ENCODE data around the gene GPR132. TPM values are rescaled to one million over a fixed set of nuclear protein-coding genes. Genes with fewer than 3 reads are reported as not detected.

GPR132 gene
- polyA plus RNA-seq, 1 donor from 2014 or later = not detected

GRCh38 chr14:105067140-105067968 lies 2.1 kb upstream of the GPR132 start:
- Histone ChIP-seq H3K9me3 (ENCODE audit: low read length) (no peaks in the 10 kb centered on the region), H2AFZ (ENCODE audit: low read depth, low read length) (no peak overlapping the region), H3K79me2 (replicated peaks; ENCODE audit: insufficient read depth, low read length) (no peaks in the 10 kb centered on the region), H3K4me2 (ENCODE audit: low read length) (no peak overlapping the region), H3K27ac (ENCODE audit: low read length) (no peak overlapping the region), H3K4me3 (ENCODE audit: low read length) (no peak overlapping the region), H3K27me3 (ENCODE audit: insufficient read depth, low read depth, low read length) (no peaks in the 10 kb centered on the region), H3K9me2 (ENCODE audit: insufficient read depth, low read length) (no peaks in the 10 kb centered on the region), H3K36me3 (ENCODE audit: insufficient read depth, low read length) (no peaks in the 10 kb centered on the region), H3K9ac (ENCODE audit: low read length) (no peak overlapping the region), H3F3A (ENCODE audit: insufficient read depth, low read length, poor library complexity, severe bottlenecking) (no peaks in the 10 kb centered on the region), H4K20me1 (ENCODE audit: insufficient read depth) (no peaks in the 10 kb centered on the region)
- TF ChIP-seq RAD21 (conservative IDR thresholded peaks at IDR 0.05) (no peak), REST (IDR thresholded peaks at IDR 0.05; ENCODE audit: borderline replicate concordance) (no peak)

GRCh38 chr14:105066240-105067071 lies 1.2 kb upstream of the GPR132 start:
- no peaks in the 10 kb centered on the region for H3F3A ChIP-seq (ENCODE audit: insufficient read depth, low read length, poor library complexity, severe bottlenecking)
- H3K9me2 ChIP-seq (ENCODE audit: insufficient read depth, low read length) = no peaks in the 10 kb centered on the region
- no peak overlapping the region for H3K4me2 ChIP-seq (ENCODE audit: low read length)
- H4K20me1 ChIP-seq (ENCODE audit: insufficient read depth) = no peaks in the 10 kb centered on the region
- no peaks in the 10 kb centered on the region for H3K27me3 ChIP-seq (ENCODE audit: insufficient read depth, low read depth, low read length)
- no peaks in the 10 kb centered on the region for H3K9me3 ChIP-seq (ENCODE audit: low read length)
- no peaks in the 10 kb centered on the region for H3K36me3 ChIP-seq (ENCODE audit: insufficient read depth, low read length)
- H2AFZ ChIP-seq (ENCODE audit: low read depth, low read length) = no peak overlapping the region
- H3K4me3 ChIP-seq (ENCODE audit: low read length) = no peak overlapping the region
- no peak overlapping the region for H3K9ac ChIP-seq (ENCODE audit: low read length)
- no peaks in the 10 kb centered on the region for H3K79me2 ChIP-seq (replicated peaks; ENCODE audit: insufficient read depth, low read length)
- no peak overlapping the region for H3K27ac ChIP-seq (ENCODE audit: low read length)
- no peak for TF ChIP-seq SMC3 (conservative IDR thresholded peaks at IDR 0.05; ENCODE audit: poor library complexity)
- TF ChIP-seq MXI1 (conservative IDR thresholded peaks at IDR 0.05; ENCODE audit: poor library complexity, severe bottlenecking) = no peak
- no peak for TF ChIP-seq RAD21 (conservative IDR thresholded peaks at IDR 0.05)
- no peak for TF ChIP-seq REST (IDR thresholded peaks at IDR 0.05; ENCODE audit: borderline replicate concordance)
- TF ChIP-seq EP300 (conservative IDR thresholded peaks at IDR 0.05; ENCODE audit: poor library complexity, severe bottlenecking) = no peak
- TF ChIP-seq POLR2AphosphoS5 (IDR thresholded peaks at IDR 0.05) = no peak
- TF ChIP-seq TAF1 (IDR thresholded peaks at IDR 0.05; ENCODE audit: low read depth) = no peak
- no peak for TF ChIP-seq CTCF (IDR thresholded peaks at IDR 0.05; ENCODE audit: poor library complexity, severe bottlenecking)
- TF ChIP-seq EZH2 (IDR thresholded peaks at IDR 0.05; ENCODE audit: borderline replicate concordance, insufficient read depth, low read length, poor library complexity, severe bottlenecking) = no peak
